Mesenchymal stem cell (in vitro differentiated cells and primary cell): ENCODE data around the gene DIP2C.
A peak's percentile ranks its signal among the peaks of the same experiment; 100 is the strongest.

Experiments
- DNase-seq: peaks from one replicate; pipeline ENCODE4 v3.0.0-alpha.2; 2013
- H2AFZ ChIP-seq: one replicate; pipeline ENCODE4 v1.6.1; 2013; ENCODE audit warnings: low read depth, mild to moderate bottlenecking, control low read depth, inconsistent platforms, low read length, moderate library complexity
- H2AK5ac ChIP-seq: 2 replicates; pipeline ENCODE4 v1.6.1; 2013; ENCODE audit warnings: low read length, moderate library complexity, mild to moderate bottlenecking, inconsistent platforms; ENCODE audit not compliant: severe bottlenecking
- H2BK120ac ChIP-seq: one replicate; pipeline ENCODE4 v1.6.1; 2013; ENCODE audit warnings: low read depth, mild to moderate bottlenecking, inconsistent platforms, low read length, moderate library complexity
- H2BK12ac ChIP-seq, 2 experiments: one replicate each; pipeline ENCODE4 v1.6.1; 2013; ENCODE audit warnings: inconsistent platforms in 2 of 2, low read length in 2 of 2, mild to moderate bottlenecking in 2 of 2, moderate library complexity in 2 of 2, control low read depth in 1 of 2
- H2BK15ac ChIP-seq: one replicate; pipeline ENCODE4 v1.6.1; 2013; ENCODE audit warnings: mild to moderate bottlenecking, low read depth, inconsistent platforms; ENCODE audit not compliant: poor library complexity, severe bottlenecking
- H2BK5ac ChIP-seq: 2 replicates; pipeline ENCODE4 v1.6.1; 2013; ENCODE audit warnings: low read depth, mild to moderate bottlenecking, low read length, control low read depth, inconsistent platforms; ENCODE audit not compliant: poor library complexity, severe bottlenecking
- H3K14ac ChIP-seq, 2 experiments: one replicate each; pipeline ENCODE4 v1.6.1; 2013; ENCODE audit warnings: inconsistent platforms in 2 of 2, low read length in 2 of 2, control low read depth in 1 of 2, mild to moderate bottlenecking in 1 of 2, moderate library complexity in 1 of 2
- H3K18ac ChIP-seq, 2 experiments: one replicate each; pipeline ENCODE4 v1.6.1; 2013; ENCODE audit warnings: inconsistent platforms in 2 of 2, low read length in 2 of 2, control low read depth in 1 of 2, low read depth in 1 of 2, mild to moderate bottlenecking in 1 of 2
- H3K23ac ChIP-seq, 2 experiments: one replicate each; pipeline ENCODE4 v1.6.1; 2013; ENCODE audit warnings: inconsistent platforms in 2 of 2, low read length in 2 of 2, mild to moderate bottlenecking in 2 of 2, moderate library complexity in 2 of 2, control low read depth in 1 of 2
- H3K27ac ChIP-seq: 2 replicates; pipeline ENCODE4 v1.5.1; 2013; ENCODE audit warnings: mild to moderate bottlenecking, moderate library complexity, low read length, control low read depth, inconsistent platforms; ENCODE audit not compliant: poor library complexity, severe bottlenecking
- H3K27me3 ChIP-seq, 2 experiments: 2 replicates each; pipeline versions ENCODE4 v1.6.1 to v1.7.0; 2013; ENCODE audit warnings: low read length in 2 of 2, mild to moderate bottlenecking in 2 of 2, moderate library complexity in 2 of 2, control low read depth in 1 of 2, inconsistent platforms in 1 of 2; ENCODE audit not compliant: control insufficient read depth in 1 of 2, insufficient read depth in 1 of 2
- H3K36me3 ChIP-seq, 2 experiments: 2 replicates each; pipeline versions ENCODE4 v1.6.1 to v1.7.0; 2013; ENCODE audit warnings: low read length in 2 of 2, control low read depth in 1 of 2, inconsistent platforms in 1 of 2, low read depth in 1 of 2, mild to moderate bottlenecking in 1 of 2; ENCODE audit not compliant: insufficient read depth in 2 of 2, control insufficient read depth in 1 of 2
- H3K4ac ChIP-seq, 2 experiments: one replicate each; pipeline ENCODE4 v1.6.1; 2013; ENCODE audit warnings: inconsistent platforms in 2 of 2, low read length in 2 of 2, mild to moderate bottlenecking in 2 of 2, moderate library complexity in 2 of 2, control low read depth in 1 of 2, low read depth in 1 of 2
- H3K4me1 ChIP-seq: 2 replicates; pipeline ENCODE4 v1.6.1; 2013; ENCODE audit warnings: low read depth, low read length, control low read depth; ENCODE audit not compliant: control insufficient read depth, insufficient read depth
- H3K4me2 ChIP-seq: 2 replicates; pipeline ENCODE4 v1.6.1; 2013; ENCODE audit warnings: low read length, mild to moderate bottlenecking, inconsistent platforms; ENCODE audit not compliant: poor library complexity, severe bottlenecking
- H3K4me3 ChIP-seq, 2 experiments: 2 replicates each; pipeline versions ENCODE4 v1.5.1 to v1.7.0; 2013; ENCODE audit warnings: low read length in 2 of 2, mild to moderate bottlenecking in 2 of 2, control low read depth in 1 of 2, low read depth in 1 of 2; ENCODE audit not compliant: insufficient read depth in 1 of 2
- H3K79me1 ChIP-seq: replicated peaks from 2 replicates; pipeline ENCODE4 v1.6.1; 2013; ENCODE audit warnings: mild to moderate bottlenecking, control low read depth, low read length, inconsistent platforms; ENCODE audit not compliant: poor library complexity, severe bottlenecking
- H3K9ac ChIP-seq: 2 replicates; pipeline ENCODE4 v1.7.0; 2013; ENCODE audit warnings: mild to moderate bottlenecking, low read length, moderate library complexity
- H3K9me3 ChIP-seq: 2 replicates; pipeline ENCODE4 v1.7.0; 2013; ENCODE audit warnings: mild to moderate bottlenecking, low read length; ENCODE audit not compliant: control insufficient read depth
- H4K8ac ChIP-seq: one replicate; pipeline ENCODE4 v1.6.1; 2013; ENCODE audit warnings: inconsistent platforms, mild to moderate bottlenecking, low read length, moderate library complexity
- H4K91ac ChIP-seq: one replicate; pipeline ENCODE4 v1.6.1; 2013; ENCODE audit warnings: mild to moderate bottlenecking, low read length, inconsistent platforms
- WGBS: methylation state at CpG from one replicate; pipeline ENCODE4 v1.1.7; 2013; ENCODE audit warnings: mixed read lengths; 5-methylcytosine and 5-hydroxymethylcytosine counted together

Gene DIP2C

DNA sequence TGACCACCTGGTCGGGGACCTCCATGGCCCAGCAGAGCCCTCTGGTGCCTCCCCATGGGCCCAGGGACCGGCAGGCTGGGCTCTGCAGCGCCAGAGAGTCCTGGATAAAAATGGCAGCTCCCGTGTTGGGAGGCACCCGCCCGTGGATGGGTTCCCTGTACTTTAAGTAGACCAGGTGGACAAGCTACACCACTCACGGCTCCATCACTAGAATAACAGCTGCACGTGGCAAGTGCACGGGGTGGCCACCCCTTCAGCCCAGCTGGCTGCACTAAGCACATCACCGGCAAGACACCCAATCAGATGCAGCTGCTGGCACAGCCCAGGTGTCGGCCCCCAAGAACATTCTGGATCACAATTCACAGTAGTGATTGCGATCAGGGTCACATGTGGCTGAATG is 69.8 kb downstream of the DIP2C start:
- no peak overlapping the region for H3K18ac ChIP-seq
- no peak overlapping the region for H2BK5ac ChIP-seq
- no peak for DNase-seq
- peak overlapping the region in 1 of 2 experiments; percentile 53 for H3K23ac ChIP-seq
- no peak overlapping the region for H3K4me3 ChIP-seq
- H3K27ac ChIP-seq: no peak overlapping the region
- peaks cover 47% of the 10 kb centered on the region for H3K79me1 ChIP-seq
- H4K91ac ChIP-seq: no peak overlapping the region
- no peak overlapping the region for H2BK12ac ChIP-seq
- no peak overlapping the region for H3K4ac ChIP-seq
- H3K9ac ChIP-seq: no peak overlapping the region
- H2AK5ac ChIP-seq: no peak overlapping the region
- peaks cover 38% of the 10 kb centered on the region for H3K4me1 ChIP-seq
- no peak overlapping the region for H3K4me2 ChIP-seq
- no peaks in the 10 kb centered on the region for H3K27me3 ChIP-seq
- no peak overlapping the region for H4K8ac ChIP-seq
- H3K14ac ChIP-seq: no peak overlapping the region
- no peak overlapping the region for H2BK120ac ChIP-seq
- 98% methylated on average over 12 of the region's 12 CpGs for WGBS
- no peaks in the 10 kb centered on the region for H3K9me3 ChIP-seq
- no peak overlapping the region for H2AFZ ChIP-seq
- H2BK15ac ChIP-seq: no peak overlapping the region
- peaks cover 6 to 12% of the 10 kb centered on the region in 2 experiments for H3K36me3 ChIP-seq

DNA sequence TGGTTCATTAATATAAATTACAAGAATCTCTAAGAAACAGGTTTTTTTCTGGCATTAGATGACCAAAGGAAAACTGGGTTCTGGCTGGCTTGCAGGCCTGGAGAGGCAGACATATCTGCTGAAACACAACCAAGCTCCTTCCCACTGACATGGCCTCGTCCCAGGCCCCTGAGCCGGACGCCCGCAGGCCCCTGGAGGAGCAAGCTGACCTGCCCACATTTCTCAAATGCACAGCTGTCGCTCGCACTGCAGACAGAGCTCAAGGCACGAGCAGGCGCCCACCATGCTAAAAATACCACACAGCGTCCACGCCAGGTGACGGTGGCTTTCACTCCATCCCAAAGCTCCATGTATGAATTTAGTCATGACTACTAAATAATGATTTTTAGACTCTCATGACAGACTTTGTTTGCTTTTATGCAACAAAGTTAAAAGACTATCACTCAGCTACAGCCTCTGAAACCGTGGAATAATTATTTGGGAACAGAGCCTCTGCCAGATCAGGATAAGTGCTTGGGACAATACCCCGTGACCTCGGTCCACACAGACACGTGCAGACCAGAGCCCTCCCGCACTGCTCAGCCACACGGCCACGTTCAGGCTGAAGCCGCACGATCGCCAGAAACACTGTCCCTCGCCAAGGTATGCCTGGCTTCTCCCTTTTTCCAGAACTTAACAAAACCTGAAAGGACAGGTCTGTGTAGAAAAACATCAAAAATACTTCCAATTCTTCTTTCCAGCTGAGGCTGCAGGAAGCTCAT is 71.1 kb downstream of the DIP2C start:
- H3K9me3 ChIP-seq: no peaks in the 10 kb centered on the region
- 89% methylated on average over 18 of the region's 22 CpGs for WGBS
- H2AFZ ChIP-seq: no peak overlapping the region
- no peak overlapping the region for H3K4me2 ChIP-seq
- H3K36me3 ChIP-seq: peaks cover 6 to 19% of the 10 kb centered on the region in 2 experiments
- H2BK120ac ChIP-seq: no peak overlapping the region
- no peaks in the 10 kb centered on the region for H3K27me3 ChIP-seq
- no peak overlapping the region for H3K4me3 ChIP-seq
- H4K8ac ChIP-seq: no peak overlapping the region
- H2BK5ac ChIP-seq: no peak overlapping the region
- peaks cover 35% of the 10 kb centered on the region for H3K4me1 ChIP-seq
- H3K4ac ChIP-seq: no peak overlapping the region
- no peak overlapping the region for H3K14ac ChIP-seq
- no peak overlapping the region for H3K27ac ChIP-seq
- H2BK15ac ChIP-seq: no peak overlapping the region
- no peak overlapping the region for H2AK5ac ChIP-seq
- no peak overlapping the region for H4K91ac ChIP-seq
- peak overlapping the region; percentile 11 to 21 for H3K18ac ChIP-seq
- no peak overlapping the region for H3K23ac ChIP-seq
- H2BK12ac ChIP-seq: no peak overlapping the region
- DNase-seq: no peak
- peak overlapping the region; percentile 23 for H3K9ac ChIP-seq
- H3K79me1 ChIP-seq: peaks cover 59% of the 10 kb centered on the region

DNA sequence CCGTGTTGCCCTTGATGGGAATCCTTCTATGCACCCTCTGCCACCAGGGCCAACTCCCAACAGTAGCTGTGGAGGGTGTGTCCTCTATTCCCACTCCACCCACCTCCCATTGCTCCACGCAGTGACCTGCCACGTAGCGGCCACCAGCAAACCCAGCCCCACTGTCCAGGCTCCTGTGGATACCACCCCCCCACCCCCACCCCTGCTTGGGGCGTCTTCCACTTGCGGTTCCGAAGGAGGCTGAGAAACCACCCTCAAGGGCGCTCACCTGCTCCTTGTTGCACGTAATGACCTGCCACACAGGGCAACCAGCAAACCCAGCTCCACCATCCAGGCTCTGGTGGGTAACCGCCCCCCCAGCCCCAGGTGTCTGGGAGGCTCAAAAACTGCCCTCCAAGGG is 72.0 kb downstream of the DIP2C start:
- H3K27me3 ChIP-seq: no peaks in the 10 kb centered on the region
- H3K18ac ChIP-seq: no peak overlapping the region
- H4K91ac ChIP-seq: no peak overlapping the region
- no peak for DNase-seq
- no peak overlapping the region for H3K9ac ChIP-seq
- no peak overlapping the region for H2BK12ac ChIP-seq
- no peak overlapping the region for H3K27ac ChIP-seq
- no peak overlapping the region for H2AK5ac ChIP-seq
- H2BK120ac ChIP-seq: no peak overlapping the region
- H3K9me3 ChIP-seq: no peaks in the 10 kb centered on the region
- H3K4me2 ChIP-seq: no peak overlapping the region
- over 99% methylated on average over 10 of the region's 10 CpGs for WGBS
- no peak overlapping the region for H2BK15ac ChIP-seq
- no peak overlapping the region for H3K4me3 ChIP-seq
- no peak overlapping the region for H3K23ac ChIP-seq
- H3K36me3 ChIP-seq: peaks cover 6 to 23% of the 10 kb centered on the region in 2 experiments
- no peak overlapping the region for H2BK5ac ChIP-seq
- no peak overlapping the region for H3K4ac ChIP-seq
- peaks cover 59% of the 10 kb centered on the region for H3K79me1 ChIP-seq
- H4K8ac ChIP-seq: no peak overlapping the region
- no peak overlapping the region for H3K14ac ChIP-seq
- H3K4me1 ChIP-seq: peaks cover 31% of the 10 kb centered on the region
- H2AFZ ChIP-seq: no peak overlapping the region

DNA sequence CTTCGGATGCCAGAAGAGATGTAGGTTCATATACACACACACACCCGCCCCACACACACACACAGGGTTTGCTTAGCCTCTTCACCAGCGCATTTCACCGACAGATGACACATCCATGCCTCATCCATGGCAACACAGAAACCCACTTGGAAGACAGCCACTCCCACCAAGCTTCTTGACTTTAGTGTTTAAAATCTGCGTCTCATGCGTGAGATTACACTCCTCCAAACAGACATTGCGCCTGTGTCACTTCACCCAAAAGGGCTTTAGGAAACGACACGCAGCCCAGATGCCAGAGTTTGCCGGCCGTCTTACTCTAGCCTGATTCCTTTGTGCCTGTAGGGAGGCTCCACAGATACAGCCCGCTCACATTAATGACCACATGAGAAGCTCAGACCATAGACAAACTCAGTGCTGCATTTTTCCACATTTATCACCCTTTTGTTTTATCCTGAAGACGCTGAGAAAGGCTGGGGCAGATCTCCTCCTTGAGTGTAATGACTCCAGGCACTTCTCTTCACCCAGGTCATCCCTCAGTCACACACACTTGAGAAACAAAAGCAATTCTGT is 73.8 kb downstream of the DIP2C start:
- no peak overlapping the region for H2BK15ac ChIP-seq
- H4K91ac ChIP-seq: no peak overlapping the region
- H2BK5ac ChIP-seq: no peak overlapping the region
- H4K8ac ChIP-seq: no peak overlapping the region
- no peaks in the 10 kb centered on the region for H3K27me3 ChIP-seq
- no peak overlapping the region for H3K18ac ChIP-seq
- no peak overlapping the region for H2BK120ac ChIP-seq
- H3K4me2 ChIP-seq: no peak overlapping the region
- H3K4me3 ChIP-seq: no peak overlapping the region
- H2BK12ac ChIP-seq: peak overlapping the region in 1 of 2 experiments; percentile 15
- H3K27ac ChIP-seq: no peak overlapping the region
- WGBS: 43% methylated on average over 13 of the region's 13 CpGs
- H3K4me1 ChIP-seq: peaks cover 29% of the 10 kb centered on the region
- H2AK5ac ChIP-seq: no peak overlapping the region
- no peak overlapping the region for H2AFZ ChIP-seq
- H3K9ac ChIP-seq: no peak overlapping the region
- peaks cover 0 to 15% of the 10 kb centered on the region in 2 experiments for H3K36me3 ChIP-seq
- H3K79me1 ChIP-seq: peaks cover 57% of the 10 kb centered on the region
- no peak overlapping the region for H3K23ac ChIP-seq
- H3K14ac ChIP-seq: no peak overlapping the region
- peak; percentile 96 for DNase-seq
- peak overlapping the region in 1 of 2 experiments; percentile 47 for H3K4ac ChIP-seq
- no peaks in the 10 kb centered on the region for H3K9me3 ChIP-seq
